Adrenal gland (tissue), 12 donors: ENCODE measurements around the gene TMEM94. TPM values are rescaled to one million over a fixed set of nuclear protein-coding genes. Genes with fewer than 3 reads are reported as not detected.
A peak's percentile ranks its signal among the peaks of the same experiment; 100 is the strongest.

Source experiments
- DNase-seq, 7 donors: peaks; one replicate each; pipeline ENCODE4 v3.0.0-alpha.2; 2019 to 2020
- H3K27ac ChIP-seq, 5 donors: fragments of 200-600 bp; sonication (generic) in 4 of 5; 1 replicate in 3 of 5; 2 replicates in 2 of 5; pipeline versions ENCODE4 v1.5.1 to v1.8.0; 2016 to 2020; ENCODE audit warnings: mild to moderate bottlenecking in 1 of 5
- H3K27me3 ChIP-seq: fragments of 200-600 bp; 2 replicates; pipeline ENCODE4 v1.8.0; 2021
- H3K36me3 ChIP-seq, 2 donors: fragments of 200-600 bp; replicated peaks in 1 of 2; 1 replicate in 1 of 2; 2 replicates in 1 of 2; pipeline versions ENCODE4 v1.5.1 to v1.8.0; 2018 to 2022
- H3K4me1 ChIP-seq, 2 donors: fragments of 200-600 bp; replicated peaks in 1 of 2; 1 replicate in 1 of 2; 2 replicates in 1 of 2; pipeline versions ENCODE4 v1.5.1 to v1.8.0; 2018 to 2021
- H3K4me3 ChIP-seq, 4 donors: fragments of 200-600 bp; sonication (generic) in 3 of 4; one replicate each; pipeline ENCODE4 v1.5.1; 2016 to 2018
- H3K9me3 ChIP-seq, 3 donors: fragments of 200-600 bp; sonication (generic) in 1 of 3; replicated peaks in 1 of 3; 1 replicate in 2 of 3; 2 replicates in 1 of 3; pipeline versions ENCODE4 v1.5.1 to v1.8.0; 2016 to 2021
- CTCF ChIP-seq, 6 experiments: fragments of 450-650 bp in 4 of 6; fragments of 200-600 bp in 2 of 6; sonication (generic) in 1 of 6; IDR thresholded peaks; 1 replicate in 5 of 6; 2 replicates in 1 of 6; pipeline versions ENCODE4 v1.5.1 to v1.8.0; 2016 to 2021; ENCODE audit warnings: antibody characterized with exemption in 6 of 6, mild to moderate bottlenecking in 2 of 6, moderate library complexity in 1 of 6
- POLR2A ChIP-seq, 2 donors: fragments of 450-650 bp; IDR thresholded peaks; one replicate each; pipeline ENCODE4 v1.6.1; 2017; ENCODE audit warnings: antibody characterized with exemption in 2 of 2, mild to moderate bottlenecking in 2 of 2, moderate library complexity in 1 of 2
- WGBS, 4 donors: extraction: QIAGEN DNeasy Blood & Tissue Kit in 2 of 4; methylation state at CpG; one replicate each; pipeline versions ENCODE4 v1.1.5 to v1.1.7; 2013 to 2017; 5-methylcytosine and 5-hydroxymethylcytosine counted together
- intact Hi-C, 2 donors: fragments of 100-400 bp; cut with DNase I; formaldehyde crosslinking; loops; one replicate each; pipeline versions ENCODE4 v1.14.1 to v1.15.0; 2022 to 2023
- polyA plus RNA-seq, 3 donors: library from polyadenylated mRNA; stranded (reverse); fragments of 200-250 nt in 2 of 3; fragments of 350-450 nt in 1 of 3; fragmentation: Illumina TruSeq in 1 of 3; extraction: RNeasy Lipid Tissue Mini Kit (QIAGEN cat#74804) in 1 of 3; gene quantifications; one replicate each; pipeline ENCODE4 v1.2.3, GENCODE V29; 2013 to 2014
- total RNA-seq, 9 donors: library from RNA; depleted of rRNA in 4 of 9; stranded (reverse); fragments of >200 nt in 4 of 9; fragments of 120-200 nt in 1 of 9; fragmentation: NEBNext Ultra II Directional in 1 of 9; extraction: Animal tissue kit (Norgen Biotek cat#: 25700) in 1 of 9; gene quantifications; one replicate each; pipeline versions ENCODE4 v1.1.0 to v1.2.4, GENCODE V29; 2013 to 2023
- donor health status: healthy with polysubstance abuse.
- donor health status: Bipolar disorder and iron deficiency.
- donor health status: DM: yes; HTN: yes; CAD: no.
- donor health status: DM: no; HTN: no; CAD: no.
- donor health status: DM: no; HTN: no; CAD: no.
- donor health status: DM: yes; HTN: yes; CAD: no.

TMEM94 gene
- total and polyA plus RNA-seq, 12 donors, result 65.2 to 245 (median 167) TPM

- H3K4me1 ChIP-seq, result peaks cover 26 to 62% of the 10 kb centered on the region in 2 donors
- H3K36me3 ChIP-seq, result peaks cover 0 to 8% of the 10 kb centered on the region in 2 donors
- H3K27me3 ChIP-seq, result no peaks in the 10 kb centered on the region
- 2 to 20% (median 13%) methylated on average over 4 to 15 of the region's 15 CpGs for WGBS, 4 donors
- no peaks in the 10 kb centered on the region for H3K9me3 ChIP-seq
- TF ChIP-seq CTCF (IDR thresholded peaks at IDR 0.05) (no peak), POLR2A (IDR thresholded peaks at IDR 0.05) (peak in 1 of 2 donors; percentile 68)
- DNase-seq, result peak; percentile 77 to 86 (median 83)
- intact Hi-C loops, result loop anchor here in 1 of 2 donors (5.0 to 10.0 kb wide), 2 partner anchors 37 to 190 kb away; no protein-coding TSS in a partner anchor
- peak overlapping the region in 3 of 4 donors; percentile 48 to 94 (median 74) for H3K4me3 ChIP-seq
- peak overlapping the region in 4 of 5 donors; percentile 66 to 93 (median 86) for H3K27ac ChIP-seq
Measured at GRCh38 chr17:75514299-75514918, 58.0 kb downstream of the TMEM94 start.

GRCh38 chr17:75514919-75515495 is 58.6 kb downstream of the TMEM94 start:
- Histone ChIP-seq H3K4me3 (peak overlapping the region in 3 of 4 donors; percentile 48 to 94 (median 74)), H3K4me1 (peaks cover 26 to 56% of the 10 kb centered on the region in 2 donors), H3K9me3 (no peaks in the 10 kb centered on the region), H3K27ac (peak overlapping the region in 4 of 5 donors; percentile 66 to 93 (median 86)), H3K36me3 (peaks cover 0 to 10% of the 10 kb centered on the region in 2 donors), H3K27me3 (no peaks in the 10 kb centered on the region)
- 0 to 1% (median 1%) methylated on average over 9 to 50 of the region's 50 CpGs for WGBS, 4 donors
- TF ChIP-seq POLR2A (IDR thresholded peaks at IDR 0.05) (peak in 1 of 2 donors; percentile 54), CTCF (IDR thresholded peaks at IDR 0.05) (no peak)
- intact Hi-C loops, result loop anchor here (5.0 to 10.0 kb wide), 3 partner anchors 38 to 190 kb away; no protein-coding TSS in a partner anchor
- DNase-seq, result peak in 4 of 7 donors; percentile 38 to 56 (median 47)

GRCh38 chr17:75515496-75516254 is 59.2 kb downstream of the TMEM94 start, which contains the start of gene CASKIN2:
Gene CASKIN2 (minus strand): TSS chr17:75515537. CDS start chr17:75513804, 1,733 bp downstream.
- 0 to 1% (median 1%) methylated on average over 6 to 78 of the region's 78 CpGs; no CpG with 5 or more reads in 1 of the 4 donors for WGBS, 4 donors
- Histone ChIP-seq H3K4me1 (peaks cover 26 to 49% of the 10 kb centered on the region in 2 donors), H3K27me3 (no peaks in the 10 kb centered on the region), H3K27ac (peak within 1 kb of the TSS; percentile 6 to 93 (median 86)), H3K36me3 (peaks cover 0 to 12% of the 10 kb centered on the region in 2 donors), H3K4me3 (peak within 1 kb of the TSS; percentile 48 to 94 (median 61)), H3K9me3 (no peaks in the 10 kb centered on the region)
- TF ChIP-seq CTCF (IDR thresholded peaks at IDR 0.05), result peak; percentile 91 to 99 (median 97)
- TF ChIP-seq POLR2A (IDR thresholded peaks at IDR 0.05), result no peak
- peak; percentile 97 to 99 (median 98) for DNase-seq
- intact Hi-C loops, result loop anchor here (5.0 to 10.0 kb wide), 2 partner anchors 88 to 191 kb away; no protein-coding TSS in a partner anchor
